CD8-positive, alpha-beta memory T cell (primary cell): Measurements from ENCODE around the gene ZNF425. TPM values are rescaled to one million over a fixed set of nuclear protein-coding genes. Genes with fewer than 3 reads are reported as not detected.

Experiments used
- CTCF ChIA-PET: fragments of 350-600 bp; sonication (Branson Sonifier 250); formaldehyde crosslinking; loops from one replicate; lab custom pipeline; 2021; ENCODE audit warnings: antibody characterized with exemption; lab: Charles Lee
- POLR2A ChIA-PET: fragments of 350-600 bp; sonication (Branson Sonifier 250); formaldehyde crosslinking; loops from one replicate; lab custom pipeline; 2021; ENCODE audit warnings: antibody characterized with exemption; lab: Charles Lee
- DNase-seq, 5 donors: peaks; one replicate each; pipeline versions ENCODE4 v3.0.0 to v3.0.0-alpha.2; 2020 to 2022; ENCODE audit warnings: mixed read lengths in 1 of 5
- H3K27ac ChIP-seq: one replicate; pipeline ENCODE4 v1.7.0; 2013; ENCODE audit warnings: low read depth, mild to moderate bottlenecking, low read length, moderate library complexity
- H3K27me3 ChIP-seq: 2 replicates; pipeline ENCODE4 v1.7.0; 2013; ENCODE audit warnings: low read length, mild to moderate bottlenecking; ENCODE audit not compliant: insufficient read depth, poor library complexity, severe bottlenecking
- H3K36me3 ChIP-seq: 2 replicates; pipeline ENCODE4 v1.7.0; 2013; ENCODE audit warnings: mild to moderate bottlenecking, low read length, moderate library complexity; ENCODE audit not compliant: insufficient read depth
- H3K4me1 ChIP-seq: 2 replicates; pipeline ENCODE4 v1.7.0; 2013; ENCODE audit warnings: mild to moderate bottlenecking, low read length, moderate library complexity; ENCODE audit not compliant: insufficient read depth
- H3K4me3 ChIP-seq: 2 replicates; pipeline ENCODE4 v1.7.0; 2013; ENCODE audit warnings: mild to moderate bottlenecking, low read length
- H3K9me3 ChIP-seq: 2 replicates; pipeline ENCODE4 v1.7.0; 2013; ENCODE audit warnings: mild to moderate bottlenecking, low read length
- H3K27ac Mint-ChIP-seq, 8 donors: one replicate each; pipeline ENCODE4 v1.8.0; 2020 to 2021; ENCODE audit warnings: mixed read lengths in 8 of 8, mild to moderate bottlenecking in 6 of 8, inconsistent platforms in 3 of 8, moderate library complexity in 3 of 8
- H3K27me3 Mint-ChIP-seq, 2 donors: one replicate each; pipeline ENCODE4 v1.8.0; 2020 to 2021; ENCODE audit warnings: mixed read lengths in 2 of 2, mild to moderate bottlenecking in 1 of 2, moderate library complexity in 1 of 2
- H3K36me3 Mint-ChIP-seq, 3 donors: one replicate each; pipeline ENCODE4 v1.8.0; 2020 to 2021; ENCODE audit warnings: mixed read lengths in 3 of 3, inconsistent platforms in 1 of 3, mild to moderate bottlenecking in 1 of 3
- H3K4me1 Mint-ChIP-seq, 3 donors: one replicate each; pipeline ENCODE4 v1.8.0; 2020 to 2021; ENCODE audit warnings: mixed read lengths in 3 of 3, inconsistent platforms in 1 of 3, mild to moderate bottlenecking in 1 of 3
- H3K4me3 Mint-ChIP-seq, 7 donors: one replicate each; pipeline ENCODE4 v1.8.0; 2020 to 2021; ENCODE audit warnings: mixed read lengths in 7 of 7, mild to moderate bottlenecking in 6 of 7, moderate library complexity in 4 of 7, inconsistent platforms in 2 of 7
- H3K9me3 Mint-ChIP-seq, 5 donors: one replicate each; pipeline ENCODE4 v1.8.0; 2020 to 2022; ENCODE audit warnings: mixed read lengths in 5 of 5, mild to moderate bottlenecking in 3 of 5, moderate library complexity in 2 of 5, inconsistent platforms in 1 of 5
- polyA plus RNA-seq: library from polyadenylated mRNA; unstranded; fragments of 300-500 nt; fragmentation: Illumina TruSeq; gene quantifications from one replicate; pipeline ENCODE4 v1.2.3, GENCODE V29; 2021
- total RNA-seq, 2 experiments: library from RNA; stranded (reverse); gene quantifications; one replicate each; pipeline ENCODE4 v1.2.3, GENCODE V29; 2021

Gene ZNF425, protein sequence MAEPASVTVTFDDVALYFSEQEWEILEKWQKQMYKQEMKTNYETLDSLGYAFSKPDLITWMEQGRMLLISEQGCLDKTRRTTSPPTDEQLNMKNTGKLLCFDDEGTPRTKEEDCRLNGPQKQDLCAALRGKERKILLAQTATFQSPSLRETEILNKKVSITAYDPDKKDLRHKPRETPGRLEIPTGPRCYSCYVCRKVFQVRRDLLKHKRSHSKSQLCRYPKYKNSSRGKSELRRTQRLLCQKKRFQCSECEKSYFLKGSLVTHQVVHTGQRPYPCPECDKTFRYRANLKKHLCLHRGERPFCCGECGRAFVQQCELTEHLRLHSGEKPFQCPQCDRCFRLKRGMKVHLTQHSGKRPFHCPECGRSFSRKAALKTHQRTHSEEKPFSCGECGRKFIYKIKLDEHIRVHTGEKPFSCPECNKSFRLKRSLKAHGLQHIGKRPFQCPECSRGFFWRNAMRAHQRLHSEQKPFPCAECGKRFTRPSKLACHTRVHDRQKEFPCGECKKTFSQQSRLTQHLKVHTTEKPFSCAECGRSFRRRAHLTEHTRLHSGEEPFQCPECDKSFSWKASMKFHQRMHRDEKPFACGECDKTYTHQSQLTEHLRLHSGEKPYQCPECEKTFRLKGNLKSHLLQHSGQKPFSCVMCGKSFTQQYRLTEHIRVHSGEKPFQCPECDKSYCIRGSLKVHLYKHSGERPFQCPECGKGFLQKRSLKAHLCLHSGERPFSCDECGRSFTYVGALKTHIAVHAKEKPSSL
- 1 to 10 TPM; 1.4 to 1.8 TPM for total RNA-seq
- polyA plus RNA-seq, result 1.7 TPM

DNA sequence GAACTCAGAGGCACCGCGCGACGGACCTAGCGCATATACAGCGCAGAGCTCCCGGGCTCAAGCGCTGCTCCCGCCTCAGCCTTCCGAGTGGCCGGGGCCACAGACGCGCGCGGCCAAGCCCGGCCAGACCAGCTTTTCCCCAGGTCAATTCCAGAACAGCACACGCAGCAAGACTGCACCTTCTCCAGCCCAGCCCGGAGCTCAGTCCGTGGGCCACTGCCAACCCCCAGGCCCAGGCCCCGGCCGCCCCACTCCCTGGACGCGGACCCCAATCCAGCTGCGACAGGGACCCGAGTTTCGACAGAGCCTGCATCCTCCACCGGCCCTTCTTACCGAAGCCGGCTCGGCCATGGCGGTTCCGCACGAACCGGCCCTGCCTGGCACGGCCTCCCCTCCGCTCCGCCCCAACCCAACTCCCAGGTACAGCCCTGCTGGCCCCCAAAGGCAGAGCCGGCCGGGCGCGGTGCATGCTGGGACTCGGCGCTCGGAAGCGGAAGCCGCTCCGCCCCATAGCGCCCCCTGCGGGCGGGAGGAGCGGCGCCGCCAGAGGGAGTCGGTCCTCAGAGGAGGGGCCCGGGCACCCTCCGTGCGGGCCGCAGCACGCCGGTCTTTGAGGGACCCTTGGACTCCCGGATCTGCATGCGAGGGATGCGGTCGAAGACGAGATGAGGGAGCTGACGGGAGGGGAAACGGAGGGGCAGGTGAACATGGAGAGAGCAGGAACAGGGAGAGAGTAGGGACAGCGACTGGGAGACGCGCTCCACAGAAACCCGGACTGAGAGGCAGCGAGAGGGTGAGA is at the start of gene ZNF425:
TSS of gene ZNF425 (minus strand) at position 462 of the 799 bp plus-strand sequence. CDS start at position 351, 111 bp downstream.
- Mint-ChIP-seq H3K4me3 (peak within 1 kb of the TSS; percentile 95 to 100 (median 99)), H3K27me3 (peaks cover 0 to 2% of the 10 kb centered on the region in 2 donors), H3K27ac (peak within 1 kb of the TSS; percentile 86 to 99 (median 98)), H3K4me1 (peaks cover 17 to 28% (median 23%) of the 10 kb centered on the region in 3 donors), H3K9me3 (peaks cover 6 to 8% (median 7%) of the 10 kb centered on the region in 5 donors), H3K36me3 (peaks cover 8 to 25% (median 8%) of the 10 kb centered on the region in 3 donors)
- Histone ChIP-seq H3K4me1 (peaks cover 14% of the 10 kb centered on the region), H3K9me3 (peaks cover 9% of the 10 kb centered on the region), H3K27ac (peak within 1 kb of the TSS; percentile 96), H3K36me3 (peaks cover 7% of the 10 kb centered on the region), H3K27me3 (no peaks in the 10 kb centered on the region), H3K4me3 (peak within 1 kb of the TSS; percentile 99)
- POLR2A ChIA-PET, result interaction anchor here (0.5 to 1.8 kb wide), 7 partner anchors 22 to 409 kb away, joined by 3 to 34 read pairs (median 4); partner anchors contain the start of genes ZNF398 and ZNF786
- peak; percentile 89 to 94 (median 92) for DNase-seq
- CTCF ChIA-PET, result interaction anchor here (0.6 to 4.5 kb wide), 17 partner anchors 8 to 163 kb away, joined by 3 to 61 read pairs (median 3); partner anchors contain the start of genes ZNF282 and ZNF398

DNA sequence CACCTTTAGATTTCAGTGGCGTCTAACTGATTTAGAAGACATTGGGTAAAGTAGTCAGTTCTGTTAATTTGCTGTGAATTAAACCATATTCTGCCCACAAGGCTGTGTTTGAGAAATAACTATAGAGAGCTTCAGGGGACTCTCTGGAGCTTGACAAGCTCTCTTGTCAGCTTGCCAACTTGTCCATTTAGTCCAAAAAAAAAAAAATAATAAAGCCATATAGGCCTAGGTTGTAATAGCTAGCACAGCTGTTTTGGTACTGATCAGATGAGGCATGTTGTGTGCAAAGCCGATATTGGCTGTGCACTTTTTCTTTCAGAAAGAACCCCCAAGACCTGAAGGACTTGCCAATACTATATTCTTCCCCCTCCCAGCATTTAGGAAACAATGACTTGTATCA is 49.0 kb upstream of the ZNF425 start:
- no peak for DNase-seq
- Mint-ChIP-seq H3K9me3 (no peaks in the 10 kb centered on the region), H3K36me3 (peaks cover 4 to 74% (median 28%) of the 10 kb centered on the region in 3 donors), H3K27me3 (no peaks in the 10 kb centered on the region), H3K27ac (no peak overlapping the region), H3K4me1 (no peaks in the 10 kb centered on the region), H3K4me3 (no peak overlapping the region)
- H3K4me1 ChIP-seq, result no peaks in the 10 kb centered on the region
- no peaks in the 10 kb centered on the region for H3K27me3 ChIP-seq
- H3K9me3 ChIP-seq, result no peaks in the 10 kb centered on the region
- no peak overlapping the region for H3K4me3 ChIP-seq
- ChIA-PET POLR2A (interaction anchor here (0.5 kb wide), 1 partner anchor 356 kb away, joined by 4 read pairs; no protein-coding TSS in a partner anchor), CTCF (no interaction called here)
- H3K36me3 ChIP-seq, result peaks cover 37% of the 10 kb centered on the region
- no peak overlapping the region for H3K27ac ChIP-seq

GRCh38 chr7:149172534-149172920 is 46.4 kb upstream of the ZNF425 start:
- peaks cover 7 to 70% (median 18%) of the 10 kb centered on the region in 3 donors for H3K36me3 Mint-ChIP-seq
- no peaks in the 10 kb centered on the region for H3K9me3 Mint-ChIP-seq
- H3K4me1 ChIP-seq, result no peaks in the 10 kb centered on the region
- no peak for DNase-seq
- H3K27ac Mint-ChIP-seq, result no peak overlapping the region
- H3K27ac ChIP-seq, result no peak overlapping the region
- no peaks in the 10 kb centered on the region for H3K27me3 ChIP-seq
- H3K4me3 Mint-ChIP-seq, result no peak overlapping the region
- no peak overlapping the region for H3K4me3 ChIP-seq
- no peaks in the 10 kb centered on the region for H3K9me3 ChIP-seq
- POLR2A ChIA-PET, result no interaction called here
- CTCF ChIA-PET, result no interaction called here
- H3K36me3 ChIP-seq, result peaks cover 35% of the 10 kb centered on the region
- H3K27me3 Mint-ChIP-seq, result no peaks in the 10 kb centered on the region
- no peaks in the 10 kb centered on the region for H3K4me1 Mint-ChIP-seq

DNA sequence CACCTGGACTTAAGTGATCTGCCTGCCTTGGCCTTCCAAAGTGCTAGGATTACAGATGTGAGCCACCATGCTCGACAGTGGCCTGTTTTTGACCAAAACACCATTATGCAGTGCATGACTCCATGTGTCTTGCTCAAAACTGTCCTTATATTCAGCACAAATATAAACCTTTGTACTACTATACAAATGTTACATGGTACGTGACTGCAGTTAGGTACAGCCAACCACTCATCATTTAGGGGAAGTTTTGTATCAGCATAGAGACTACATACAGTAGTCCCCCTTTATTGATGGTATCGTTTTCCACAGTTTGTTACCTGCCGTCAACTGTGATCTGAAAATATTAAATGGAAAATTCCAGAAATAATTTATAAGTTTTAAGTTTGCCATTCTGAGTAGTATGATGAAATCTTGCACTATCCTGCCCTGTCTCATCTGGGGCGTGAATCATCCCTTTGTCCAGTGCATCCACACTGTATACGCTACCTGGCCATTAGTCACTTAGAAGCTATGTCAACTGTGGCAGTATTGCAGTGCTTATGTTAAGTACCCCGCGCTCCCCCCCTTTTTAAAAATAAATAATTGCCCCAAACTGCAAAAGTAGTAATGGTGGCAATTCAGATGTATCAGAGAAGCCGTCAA is 45.9 kb upstream of the ZNF425 start:
- no peaks in the 10 kb centered on the region for H3K27me3 Mint-ChIP-seq
- no peak overlapping the region for H3K4me3 Mint-ChIP-seq
- ChIA-PET CTCF (no interaction called here), POLR2A (no interaction called here)
- Histone ChIP-seq H3K4me3 (no peak overlapping the region), H3K36me3 (peaks cover 35% of the 10 kb centered on the region), H3K4me1 (no peaks in the 10 kb centered on the region), H3K27ac (no peak overlapping the region), H3K27me3 (no peaks in the 10 kb centered on the region), H3K9me3 (no peaks in the 10 kb centered on the region)
- H3K27ac Mint-ChIP-seq, result no peak overlapping the region
- H3K4me1 Mint-ChIP-seq, result no peaks in the 10 kb centered on the region
- H3K9me3 Mint-ChIP-seq, result no peaks in the 10 kb centered on the region
- DNase-seq, result no peak
- peaks cover 5 to 70% (median 15%) of the 10 kb centered on the region in 3 donors for H3K36me3 Mint-ChIP-seq

DNA sequence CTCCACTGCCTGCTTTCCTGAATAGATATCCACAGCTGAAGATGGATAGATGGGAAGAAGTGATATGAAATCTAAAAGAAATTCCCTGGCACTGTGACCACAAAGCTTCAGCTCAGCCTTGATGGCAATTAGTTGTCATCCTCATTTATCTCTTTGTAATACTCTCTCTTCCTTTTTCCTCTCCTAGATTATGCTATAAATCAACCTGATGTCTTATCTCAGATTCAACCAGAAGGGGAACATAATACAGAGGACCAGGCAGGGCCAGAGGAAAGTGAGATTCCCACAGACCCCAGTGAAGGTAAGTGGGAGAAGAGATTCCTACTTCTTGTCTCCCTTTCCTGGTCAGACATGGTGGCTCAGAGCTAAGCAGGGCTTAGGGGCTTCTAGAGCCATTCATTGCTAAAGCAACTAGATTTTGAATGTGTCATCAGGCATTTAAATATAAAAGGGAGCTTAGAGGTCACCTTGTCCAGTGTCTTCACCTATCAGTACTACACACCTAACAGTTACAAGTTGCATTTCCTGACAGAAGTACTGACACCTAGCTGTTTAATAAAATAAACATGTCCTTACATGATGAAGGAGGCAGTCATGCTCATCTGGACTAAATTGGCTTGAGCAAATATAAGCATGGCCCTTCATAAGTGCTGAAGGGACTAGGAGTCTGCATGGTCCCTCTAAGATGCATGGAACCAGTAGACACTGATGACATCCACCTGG is 40.7 kb upstream of the ZNF425 start:
- DNase-seq, result no peak
- Mint-ChIP-seq H3K4me3 (no peak overlapping the region), H3K27me3 (no peaks in the 10 kb centered on the region), H3K36me3 (peaks cover 5 to 69% (median 11%) of the 10 kb centered on the region in 3 donors), H3K4me1 (peaks cover 0 to 5% (median 0%) of the 10 kb centered on the region in 3 donors), H3K9me3 (no peaks in the 10 kb centered on the region), H3K27ac (peak overlapping the region in 2 of 8 donors; percentile 29 to 36)
- Histone ChIP-seq H3K27ac (no peak overlapping the region), H3K4me1 (no peaks in the 10 kb centered on the region), H3K9me3 (no peaks in the 10 kb centered on the region), H3K4me3 (no peak overlapping the region), H3K27me3 (no peaks in the 10 kb centered on the region), H3K36me3 (peaks cover 21% of the 10 kb centered on the region)
- POLR2A ChIA-PET, result no interaction called here
- CTCF ChIA-PET, result interaction anchor here (1.2 kb wide), 1 partner anchor 35 kb away, joined by 3 read pairs; no protein-coding TSS in a partner anchor

DNA sequence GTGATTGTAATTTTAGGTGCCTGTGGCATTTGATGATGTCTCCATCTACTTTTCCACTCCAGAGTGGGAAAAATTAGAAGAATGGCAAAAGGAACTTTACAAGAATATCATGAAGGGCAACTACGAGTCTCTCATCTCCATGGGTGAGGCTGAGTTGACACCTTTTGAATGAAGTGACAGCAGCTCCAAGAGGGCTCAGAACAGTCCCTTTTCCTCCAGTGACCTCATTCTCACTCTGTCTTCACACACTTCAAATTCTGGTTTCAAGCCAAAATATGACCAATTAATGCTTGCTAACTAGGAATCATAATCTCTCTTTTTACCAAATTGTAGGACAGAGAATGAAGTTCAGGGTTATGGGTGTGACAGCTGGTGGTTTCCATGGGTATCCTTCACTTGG is 40.0 kb upstream of the ZNF425 start:
- no peaks in the 10 kb centered on the region for H3K27me3 ChIP-seq
- Mint-ChIP-seq H3K4me3 (no peak overlapping the region), H3K4me1 (peaks cover 0 to 8% (median 4%) of the 10 kb centered on the region in 3 donors), H3K9me3 (no peaks in the 10 kb centered on the region), H3K27ac (peak overlapping the region in 2 of 8 donors; percentile 36 to 72), H3K27me3 (no peaks in the 10 kb centered on the region), H3K36me3 (peaks cover 5 to 73% (median 11%) of the 10 kb centered on the region in 3 donors)
- CTCF ChIA-PET, result interaction anchor here (1.2 kb wide), 1 partner anchor 34 kb away, joined by 3 read pairs; no protein-coding TSS in a partner anchor
- POLR2A ChIA-PET, result no interaction called here
- DNase-seq, result no peak
- peaks cover 21% of the 10 kb centered on the region for H3K36me3 ChIP-seq
- H3K9me3 ChIP-seq, result no peaks in the 10 kb centered on the region
- no peaks in the 10 kb centered on the region for H3K4me1 ChIP-seq
- no peak overlapping the region for H3K27ac ChIP-seq
- no peak overlapping the region for H3K4me3 ChIP-seq
